Left cardiac atrium (tissue), 4 donors: Measurements from ENCODE around the gene NELFA. TPM values are rescaled to one million over a fixed set of nuclear protein-coding genes. Genes with fewer than 3 reads are reported as not detected.

Experiments used
- ATAC-seq, 2 donors: fragments of 200-7000 bp; cut with Tn5 transposase; one replicate each; pipeline ENCODE4 v1.9.1; 2020; ENCODE audit warnings: mild to moderate bottlenecking in 2 of 2, moderate library complexity in 2 of 2
- DNase-seq: peaks from one replicate; pipeline ENCODE4 v3.0.0-alpha.2; 2020
- intact Hi-C, 2 donors: fragments of 100-400 bp; cut with DNase I; formaldehyde crosslinking; loops; one replicate each; pipeline versions ENCODE4 v1.14.1 to v1.15.1; 2022 to 2023
- microRNA-seq, 2 donors: library from miRNA; unstranded; fragments of <30 nt; microRNA quantifications; one replicate each; pipeline ENCODE4 v1.2.0, GENCODE V29; 2020
- total RNA-seq, 2 donors: library from RNA; stranded (reverse); fragmentation: NEBNext Ultra II Directional; extraction: Animal tissue kit (Norgen Biotek cat#: 25700); gene quantifications; one replicate each; pipeline ENCODE4 v1.2.1, GENCODE V29; 2021
- donor health status: DM: no; HTN: yes; CAD: no.
- donor health status: DM: no; HTN: yes; CAD: no; lungs with severe emphysema.
- donor health status: DM: yes; HTN: yes; CAD: no.
- donor health status: Dilated cardiomyopathy.

NELFA gene
- total RNA-seq, 2 donors from 2014 or later: 12.4 to 17.0 TPM

DNA sequence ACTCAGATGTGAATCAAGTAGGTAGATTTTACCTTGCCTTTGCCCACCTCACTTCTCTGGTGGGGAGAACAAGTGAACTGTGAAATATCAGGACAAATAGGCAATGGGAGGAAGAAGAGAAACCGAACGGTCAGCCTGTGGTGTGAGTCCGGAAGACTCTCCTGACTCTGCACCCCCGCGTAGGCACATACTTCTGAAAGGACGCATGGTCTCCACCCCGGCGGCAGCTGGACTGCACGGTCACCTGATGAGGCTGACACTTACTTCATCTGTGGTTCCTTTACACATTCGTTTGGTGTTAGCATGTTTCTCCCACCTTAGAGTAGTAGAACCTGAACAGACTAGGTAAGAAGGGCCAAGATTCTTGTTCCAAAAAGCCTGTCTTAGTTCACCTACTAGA is 58.4 kb downstream of the NELFA start:
- no peak for DNase-seq
- intact Hi-C loops: no loop called here
- ATAC-seq: no peak

DNA sequence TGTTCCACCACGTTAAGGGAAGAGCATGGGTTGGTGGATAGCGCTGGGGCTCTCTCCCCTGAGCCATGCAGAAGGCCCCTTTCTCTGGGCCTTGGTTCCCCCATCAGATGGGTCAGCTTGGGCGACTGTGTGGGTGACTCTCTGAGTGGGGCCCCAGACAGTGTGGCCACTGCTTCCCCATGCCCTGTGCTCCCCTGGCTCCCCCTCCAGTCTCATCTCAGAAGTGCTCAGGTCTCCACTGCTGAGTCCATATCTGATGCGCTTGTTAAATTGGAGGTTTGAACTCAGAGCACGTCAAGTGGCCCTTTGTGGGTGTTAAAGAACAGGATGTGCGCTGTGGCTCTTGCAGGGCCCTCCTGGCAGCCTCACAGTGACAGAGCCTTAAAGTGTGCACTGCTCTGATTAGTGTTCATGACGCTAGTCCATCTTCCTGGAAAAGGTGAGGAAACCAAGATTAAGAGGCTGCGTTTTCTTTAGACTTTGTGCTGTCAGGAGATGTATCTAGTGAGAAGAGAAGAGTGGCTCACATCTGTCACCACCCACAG is 59.8 kb downstream of the NELFA start:
- intact Hi-C loops: no loop called here
- no peak for DNase-seq
- peak; percentile 17 to 84 for ATAC-seq

DNA sequence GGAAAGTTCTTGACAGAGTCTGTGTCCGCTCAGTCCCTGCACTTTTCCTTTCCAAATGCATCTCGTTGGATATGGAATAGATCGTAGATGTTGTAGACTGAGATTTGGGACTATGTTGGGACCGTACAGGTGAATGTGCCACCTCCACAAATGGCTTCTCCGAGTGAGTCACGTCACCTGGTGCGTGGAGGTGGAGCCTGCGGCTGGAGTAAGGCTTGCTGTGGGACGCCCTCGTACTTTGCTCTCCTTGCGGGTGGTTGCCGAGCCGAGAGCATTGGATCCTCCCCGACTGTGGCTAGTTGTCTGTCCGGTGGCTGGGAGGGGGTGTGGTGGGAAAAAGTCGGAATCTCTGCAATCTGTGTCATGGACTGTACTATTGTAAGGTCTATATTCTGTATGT is 60.5 kb downstream of the NELFA start:
- no peak for ATAC-seq
- DNase-seq: no peak
- intact Hi-C loops: no loop called here

DNA sequence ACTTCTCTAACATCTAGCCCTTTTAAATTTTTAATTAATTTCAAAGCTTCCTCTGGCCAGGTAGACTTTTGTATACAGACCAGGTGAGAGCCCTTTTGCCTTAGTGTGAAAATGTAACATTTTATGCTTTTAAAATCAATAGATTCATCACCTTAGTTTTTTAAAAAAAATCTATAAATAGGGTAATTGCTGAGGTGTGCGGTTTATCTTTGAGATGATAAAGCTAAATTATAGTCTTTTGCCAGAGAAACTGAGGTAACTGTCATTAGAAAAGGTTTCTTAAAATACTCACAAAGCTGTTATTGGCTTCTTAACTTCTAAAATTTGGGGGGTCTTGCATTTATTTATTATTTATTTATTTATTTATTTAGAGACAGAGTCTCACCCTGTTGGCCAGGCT is 62.9 kb downstream of the NELFA start:
- ATAC-seq (no peak), DNase-seq (no peak)
- intact Hi-C loops: no loop called here

GRCh38 chr4:1945124-1945895 is 63.5 kb downstream of the NELFA start:
- ATAC-seq: peak in 1 of 2 donors; percentile 56
- intact Hi-C loops: no loop called here
- no peak for DNase-seq

GRCh38 chr4:1943928-1944327 is 64.8 kb downstream of the NELFA start:
- DNase-seq: no peak
- no peak for ATAC-seq
- intact Hi-C loops: no loop called here

DNA sequence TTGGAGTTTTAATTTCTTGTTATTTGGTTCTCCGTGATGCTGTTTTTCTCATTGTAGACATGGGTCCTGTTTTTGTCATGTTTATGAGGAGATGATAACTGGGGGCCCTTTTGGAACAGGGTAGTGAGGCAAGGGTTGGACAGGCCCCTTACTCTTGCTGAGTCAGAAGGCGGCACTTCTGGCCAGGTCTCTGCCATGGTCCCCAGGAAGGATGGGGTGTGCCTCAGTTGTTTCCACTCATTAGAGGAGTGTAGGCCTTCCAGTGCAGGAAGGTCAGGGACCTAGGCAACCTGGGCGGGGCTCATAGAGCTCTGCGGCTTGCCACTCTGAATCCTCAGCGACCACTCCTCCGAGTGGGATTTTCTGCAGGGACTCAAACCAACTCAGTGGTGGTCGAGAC is 68.2 kb downstream of the NELFA start:
- peak in 1 of 2 donors; percentile 62 for ATAC-seq
- intact Hi-C loops: no loop called here
- no peak for DNase-seq

- ATAC-seq (peak; percentile 41 to 81), DNase-seq (no peak)
- intact Hi-C loops: no loop called here
Observed at GRCh38 chr4:1939664-1940509, 68.9 kb downstream of the NELFA start.

DNA sequence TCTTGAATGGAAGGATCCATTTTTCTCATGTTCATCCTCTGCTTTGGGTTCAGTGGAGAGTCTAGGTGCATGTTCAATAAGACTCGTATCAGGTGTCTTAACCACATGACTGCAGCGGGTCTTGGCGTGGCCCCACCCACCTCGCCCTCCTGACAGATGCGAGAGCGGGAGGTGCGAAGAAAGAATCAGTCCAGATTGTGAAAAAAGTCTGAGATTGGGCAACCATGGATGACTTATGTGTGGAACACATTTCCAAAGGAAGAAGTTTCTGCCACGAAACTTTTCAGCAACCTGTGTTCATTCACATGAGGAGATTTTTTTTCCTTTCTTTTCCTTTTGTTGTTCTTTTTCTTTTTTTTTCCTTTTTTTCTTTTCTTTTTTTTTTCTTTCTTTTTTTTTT is 70.7 kb downstream of the NELFA start:
- intact Hi-C loops: no loop called here
- DNase-seq (no peak), ATAC-seq (no peak)

DNA sequence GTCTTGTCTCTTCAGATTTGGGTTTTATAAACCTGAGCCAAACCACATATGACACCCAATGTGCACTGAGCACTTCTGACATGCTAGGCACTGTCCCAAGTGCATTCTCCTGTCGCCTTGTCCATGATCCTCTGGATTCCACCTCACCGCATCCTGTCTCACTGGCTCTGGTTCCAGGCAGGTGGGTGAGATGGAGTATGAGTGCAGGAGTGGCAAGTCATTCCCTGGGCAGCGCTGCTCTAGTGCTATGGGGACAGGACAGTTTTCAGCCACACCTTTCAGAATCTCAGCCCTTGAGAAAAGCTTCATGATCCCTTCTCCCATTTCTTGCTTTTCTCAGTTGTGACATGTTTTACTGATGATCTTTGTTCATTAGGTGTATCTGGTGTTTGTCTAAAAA is 71.2 kb downstream of the NELFA start:
- intact Hi-C loops: no loop called here
- no peak for DNase-seq
- no peak for ATAC-seq

DNA sequence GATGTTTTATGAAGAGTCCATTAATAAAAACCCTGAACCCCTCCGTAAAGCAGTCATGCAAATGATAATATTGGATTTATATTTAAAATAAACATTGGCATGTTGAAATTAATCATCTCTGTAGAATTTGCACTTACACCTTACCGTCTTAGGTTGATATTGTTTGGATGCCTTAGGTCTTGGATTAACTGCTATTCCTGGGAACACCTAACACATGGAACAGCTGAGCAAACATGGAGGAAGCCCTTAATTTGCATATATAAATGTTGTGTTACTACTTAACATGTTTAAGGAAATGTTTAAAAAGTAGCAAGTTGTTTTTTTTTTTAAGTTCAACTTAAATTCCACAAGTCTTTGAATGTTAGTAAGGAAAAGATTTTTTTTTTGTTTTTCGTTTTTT is 75.1 kb downstream of the NELFA start:
- ATAC-seq: no peak
- no peak for DNase-seq
- intact Hi-C loops: no loop called here

GRCh38 chr4:1932736-1933135 is 76.0 kb downstream of the NELFA start:
- ATAC-seq (no peak), DNase-seq (no peak)
- intact Hi-C loops: no loop called here

Small RNAs within 50 kb of the gene (microRNA-seq; reads per million reads assigned to microRNA genes)
- gene MIR943: 0 to 0.54 reads per million in 2 donors

Other genes starting within 250 kb of the NELFA start
- 1 to 10 TPM; 1.6 to 5.4 TPM for gene FGFR3, start 215.7 kb downstream of the NELFA start, total RNA-seq
- gene LETM1, start 152.8 kb downstream of the NELFA start, total RNA-seq: 10 to 100 TPM; 37.2 to 50.5 TPM
- gene NSD2, start 137.6 kb downstream of the NELFA start, total RNA-seq: 10 to 100 TPM; 30.0 to 38.7 TPM
- gene NAT8L, start 50.4 kb upstream of the NELFA start, total RNA-seq: 10 to 100 TPM in 1 of 2 donors, 1 to 10 TPM in 1; 8.8 to 12.5 TPM
- gene HAUS3, start 233.1 kb upstream of the NELFA start, total RNA-seq: 1 to 10 TPM; 6.7 to 7.3 TPM
- 1 to 10 TPM; 2.4 to 6.3 TPM for gene POLN, start 233.1 kb upstream of the NELFA start, total RNA-seq